Vagina (tissue), 2 donors: ENCODE data around the gene CPAMD8. TPM values are rescaled to one million over a fixed set of nuclear protein-coding genes. Genes with fewer than 3 reads are reported as not detected.

Experiments
- DNase-seq, 2 donors: peaks; one replicate each; pipeline ENCODE4 v3.0.0-alpha.2; 2017; ENCODE audit errors: extremely low spot score in 2 of 2
- H3K27ac ChIP-seq: fragments of 200-600 bp; sonication (generic); one replicate; pipeline ENCODE4 v1.5.1; 2019
- H3K27me3 ChIP-seq: fragments of 200-600 bp; sonication (generic); one replicate; pipeline ENCODE4 v1.5.1; 2019
- H3K36me3 ChIP-seq, 2 donors: fragments of 200-600 bp; sonication (generic); one replicate each; pipeline ENCODE4 v1.5.1; 2017 to 2019
- H3K4me1 ChIP-seq: fragments of 200-600 bp; sonication (generic); one replicate; pipeline ENCODE4 v1.5.1; 2019
- H3K4me3 ChIP-seq, 2 donors: fragments of 200-600 bp; sonication (generic); 1 replicate in 1 of 2; 2 replicates in 1 of 2; pipeline ENCODE4 v1.5.1; 2016 to 2019
- H3K9me3 ChIP-seq: fragments of 200-600 bp; sonication (generic); one replicate; pipeline ENCODE4 v1.5.1; 2019
- CTCF ChIP-seq, 3 experiments: fragments of 450-650 bp in 2 of 3; fragments of 200-600 bp in 1 of 3; sonication (generic) in 1 of 3; IDR thresholded peaks; one replicate each; pipeline ENCODE4 v1.5.1; 2017 to 2019; ENCODE audit warnings: antibody characterized with exemption in 3 of 3, mild to moderate bottlenecking in 2 of 3, moderate library complexity in 2 of 3
- POLR2A ChIP-seq, 2 donors: fragments of 450-650 bp; IDR thresholded peaks; one replicate each; pipeline ENCODE4 v1.6.1; 2017; ENCODE audit warnings: antibody characterized with exemption in 2 of 2, mild to moderate bottlenecking in 2 of 2, moderate library complexity in 2 of 2
- POLR2AphosphoS5 ChIP-seq, 2 donors: sonication (generic); formaldehyde crosslinking; IDR thresholded peaks; one replicate each; pipeline ENCODE4 v1.9.0; 2017; ENCODE audit warnings: antibody characterized with exemption in 2 of 2, mild to moderate bottlenecking in 2 of 2, low read depth in 1 of 2; ENCODE audit not compliant: insufficient read depth in 1 of 2
- intact Hi-C: fragments of 100-400 bp; cut with DNase I; formaldehyde crosslinking; loops from one replicate; pipeline ENCODE4 v1.15.1; 2023
- total RNA-seq: library from RNA; depleted of rRNA; stranded (reverse); fragments of >200 nt; gene quantifications from one replicate; pipeline ENCODE4 v1.2.3, GENCODE V29; 2016

The CPAMD8 gene
- total RNA-seq, 1 donor from 2014 or later = 16.0 TPM

- Histone ChIP-seq H3K4me1 (peaks cover 13% of the 10 kb centered on the region), H3K36me3 (no peaks in the 10 kb centered on the region), H3K27me3 (no peaks in the 10 kb centered on the region), H3K9me3 (no peaks in the 10 kb centered on the region), H3K27ac (peak overlapping the region; percentile 7), H3K4me3 (peak overlapping the region; percentile 54 to 69)
- no peak for DNase-seq
- intact Hi-C loops = no loop called here
- TF ChIP-seq POLR2AphosphoS5 (IDR thresholded peaks at IDR 0.05; ENCODE audit: insufficient read depth in 1 of 2, low read depth in 1 of 2) = peak in 1 of 2 donors; percentile 24
- TF ChIP-seq CTCF (IDR thresholded peaks at IDR 0.05) = no peak
- no peak for TF ChIP-seq POLR2A (IDR thresholded peaks at IDR 0.05)
These were observed 131.0 kb downstream of the CPAMD8 start for GRCh38 chr19:16895467-16896145.

- Histone ChIP-seq H3K4me1 (peaks cover 18% of the 10 kb centered on the region), H3K27ac (peak overlapping the region; percentile 9), H3K36me3 (no peaks in the 10 kb centered on the region), H3K9me3 (no peaks in the 10 kb centered on the region), H3K4me3 (no peak overlapping the region), H3K27me3 (no peaks in the 10 kb centered on the region)
- intact Hi-C loops = no loop called here
- no peak for DNase-seq
- TF ChIP-seq CTCF (IDR thresholded peaks at IDR 0.05) (no peak), POLR2A (IDR thresholded peaks at IDR 0.05) (no peak), POLR2AphosphoS5 (IDR thresholded peaks at IDR 0.05; ENCODE audit: insufficient read depth in 1 of 2, low read depth in 1 of 2) (no peak)
These were observed 132.5 kb downstream of the CPAMD8 start for GRCh38 chr19:16894080-16894479.

GRCh38 chr19:16893686-16893989 lies 133.0 kb downstream of the CPAMD8 start:
- no peak for DNase-seq
- Histone ChIP-seq H3K27ac (peak overlapping the region; percentile 9), H3K36me3 (no peaks in the 10 kb centered on the region), H3K9me3 (no peaks in the 10 kb centered on the region), H3K27me3 (no peaks in the 10 kb centered on the region), H3K4me1 (peaks cover 22% of the 10 kb centered on the region), H3K4me3 (no peak overlapping the region)
- intact Hi-C loops = no loop called here
- TF ChIP-seq POLR2AphosphoS5 (IDR thresholded peaks at IDR 0.05; ENCODE audit: insufficient read depth in 1 of 2, low read depth in 1 of 2) = no peak
- TF ChIP-seq CTCF (IDR thresholded peaks at IDR 0.05) = no peak

GRCh38 chr19:16892868-16893685 lies 133.5 kb downstream of the CPAMD8 start:
- H3K36me3 ChIP-seq = no peaks in the 10 kb centered on the region
- no peak for DNase-seq
- H3K27me3 ChIP-seq = no peaks in the 10 kb centered on the region
- intact Hi-C loops = no loop called here
- peak overlapping the region; percentile 9 for H3K27ac ChIP-seq
- H3K4me3 ChIP-seq = no peak overlapping the region
- H3K4me1 ChIP-seq = peaks cover 28% of the 10 kb centered on the region
- no peak for TF ChIP-seq CTCF (IDR thresholded peaks at IDR 0.05)
- TF ChIP-seq POLR2AphosphoS5 (IDR thresholded peaks at IDR 0.05; ENCODE audit: insufficient read depth in 1 of 2, low read depth in 1 of 2) = no peak
- no peak for TF ChIP-seq POLR2A (IDR thresholded peaks at IDR 0.05)
- H3K9me3 ChIP-seq = no peaks in the 10 kb centered on the region

DNA sequence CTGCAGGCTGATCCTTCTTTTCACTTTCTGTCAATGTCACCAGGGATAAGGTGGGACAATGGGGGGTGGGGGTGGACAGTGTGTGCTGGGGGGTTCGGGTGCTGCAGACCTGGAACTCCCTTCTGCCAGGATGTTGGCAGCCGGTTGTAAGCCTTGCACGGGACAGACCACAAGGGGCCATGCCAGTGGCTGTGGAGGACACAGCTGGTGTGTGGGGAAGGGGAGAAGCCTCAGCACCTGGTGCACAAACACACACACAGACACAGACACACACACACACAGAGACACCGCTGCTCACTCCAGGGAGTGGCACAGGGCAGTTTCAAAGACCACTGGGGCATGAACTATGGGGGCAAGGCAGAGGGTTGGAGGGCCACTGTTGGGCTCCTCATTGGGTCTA lies 134.2 kb downstream of the CPAMD8 start:
- Histone ChIP-seq H3K36me3 (no peaks in the 10 kb centered on the region), H3K4me3 (no peak overlapping the region), H3K9me3 (no peaks in the 10 kb centered on the region), H3K27ac (no peak overlapping the region), H3K4me1 (peaks cover 34% of the 10 kb centered on the region), H3K27me3 (no peaks in the 10 kb centered on the region)
- TF ChIP-seq CTCF (IDR thresholded peaks at IDR 0.05) (no peak), POLR2AphosphoS5 (IDR thresholded peaks at IDR 0.05; ENCODE audit: insufficient read depth in 1 of 2, low read depth in 1 of 2) (no peak), POLR2A (IDR thresholded peaks at IDR 0.05) (no peak)
- DNase-seq = no peak
- intact Hi-C loops = no loop called here
